H1 (cell line): Measurements from ENCODE around the gene ZFP90. TPM values are rescaled to one million over a fixed set of nuclear protein-coding genes. Genes with fewer than 3 reads are reported as not detected.

ENCODE experiments used
- HDAC2 ChIP-seq, 2 experiments: fragments of 300-600 bp in 1 of 2; sonication (generic) in 1 of 2; IDR thresholded peaks; 2 replicates each; pipeline ENCODE4 v1.6.1; 2011 to 2012; ENCODE audit warnings: low read depth in 2 of 2, low read length in 2 of 2, mild to moderate bottlenecking in 2 of 2, moderate library complexity in 2 of 2, borderline replicate concordance in 1 of 2, inconsistent platforms in 1 of 2
- HDAC6 ChIP-seq: IDR thresholded peaks from one replicate; pipeline ENCODE4 v1.7.1; 2012; ENCODE audit warnings: low read depth, mild to moderate bottlenecking, inconsistent platforms, low read length, moderate library complexity
- POLR2A ChIP-seq, 2 experiments: IDR thresholded peaks; 1 replicate in 1 of 2; 2 replicates in 1 of 2; pipeline ENCODE4 v1.6.1; 2011; ENCODE audit warnings: low read depth in 2 of 2, low read length in 2 of 2, mild to moderate bottlenecking in 2 of 2; ENCODE audit errors: control extremely low read depth in 1 of 2
- POLR2AphosphoS5 ChIP-seq: IDR thresholded peaks from 2 replicates; pipeline ENCODE4 v1.6.1; 2011; ENCODE audit warnings: low read depth, low read length
- RFX5 ChIP-seq: IDR thresholded peaks from 2 replicates; pipeline ENCODE4 v1.6.1; 2011; ENCODE audit warnings: low read depth, low read length, improper control_type of control experiment, borderline replicate concordance
- SRF ChIP-seq: IDR thresholded peaks from 2 replicates; pipeline ENCODE4 v1.6.1; 2011; ENCODE audit warnings: mild to moderate bottlenecking, low read depth, low read length, moderate library complexity
- polyA plus RNA-seq, 7 experiments: library from polyadenylated mRNA; depleted of rRNA in 3 of 7; stranded (reverse) in 5 of 7; unstranded in 2 of 7; fragments of >200 nt in 5 of 7; fragments of 200-250 nt in 2 of 7; gene quantifications; 1 replicate in 5 of 7; 2 replicates in 1 of 7; 4 replicates in 1 of 7; pipeline versions ENCODE4 v1.2.1 to v1.2.3, GENCODE V29; 2011 to 2013; ENCODE audit warnings: missing spikeins in 2 of 7, mixed read lengths in 2 of 7
- total RNA-seq: library from RNA; stranded (reverse); fragmentation: NEBNext Ultra II Directional; extraction: Animal tissue kit (Norgen Biotek cat#: 25700); gene quantifications from 2 replicates; pipeline ENCODE4 v1.2.1, GENCODE V29; 2021

Gene ZFP90
- total and polyA plus RNA-seq, 2 of the 8 experiments (the other 6 are each of a cell fraction or from before 2014, with no cell fraction given): 10.3 to 19.1 TPM

- TF ChIP-seq RFX5 (no peak), POLR2A (IDR thresholded peaks at IDR 0.05; ENCODE audit: control extremely low read depth in 1 of 2, low read depth in 2 of 2, low read length in 2 of 2) (no peak), POLR2AphosphoS5 (no peak), SRF (no peak), HDAC6 (no peak), HDAC2 (IDR thresholded peaks at IDR 0.05; ENCODE audit: borderline replicate concordance in 1 of 2, low read depth in 2 of 2, low read length in 2 of 2) (no peak)
Measured at GRCh38 chr16:68533937-68534336, 5.2 kb upstream of the ZFP90 start (continued).
